ENCODE measurements around the gene RNF207.

The RNF207 gene

DNA sequence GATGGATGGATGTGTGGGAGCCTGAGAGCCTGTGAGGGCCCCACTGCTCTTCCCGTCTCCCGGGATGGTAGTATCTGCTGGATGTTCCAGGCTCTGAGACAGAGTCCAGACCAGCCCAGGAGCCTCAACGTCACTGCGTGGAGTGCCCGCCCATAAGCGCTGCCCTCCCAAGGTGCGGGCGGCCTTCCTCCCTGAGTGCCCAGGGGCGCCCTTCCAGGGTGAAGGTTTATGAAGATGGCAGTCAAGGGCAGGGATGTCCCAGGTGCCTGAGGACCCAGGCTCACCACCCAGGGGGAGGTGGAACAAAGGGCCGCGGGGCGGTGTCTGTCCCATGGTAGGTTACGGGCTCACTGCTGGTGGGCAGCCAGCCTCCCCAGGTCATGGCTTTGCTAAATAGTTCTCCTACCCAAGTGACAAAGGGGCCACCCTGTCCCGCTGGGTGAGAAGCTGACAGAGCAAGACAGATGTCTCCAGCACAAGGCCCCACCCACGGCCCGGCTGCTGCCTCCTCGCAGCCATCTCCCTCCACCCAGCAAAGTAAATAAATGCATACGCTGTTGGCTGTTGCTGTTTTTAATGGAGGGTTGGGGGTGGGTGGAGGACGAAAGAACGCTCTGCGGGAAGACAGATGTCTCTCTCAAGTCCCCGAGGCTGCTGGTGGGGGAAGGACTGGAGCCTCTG lies 63.9 kb downstream of the RNF207 start:
- DNase-seq = no peak

DNA sequence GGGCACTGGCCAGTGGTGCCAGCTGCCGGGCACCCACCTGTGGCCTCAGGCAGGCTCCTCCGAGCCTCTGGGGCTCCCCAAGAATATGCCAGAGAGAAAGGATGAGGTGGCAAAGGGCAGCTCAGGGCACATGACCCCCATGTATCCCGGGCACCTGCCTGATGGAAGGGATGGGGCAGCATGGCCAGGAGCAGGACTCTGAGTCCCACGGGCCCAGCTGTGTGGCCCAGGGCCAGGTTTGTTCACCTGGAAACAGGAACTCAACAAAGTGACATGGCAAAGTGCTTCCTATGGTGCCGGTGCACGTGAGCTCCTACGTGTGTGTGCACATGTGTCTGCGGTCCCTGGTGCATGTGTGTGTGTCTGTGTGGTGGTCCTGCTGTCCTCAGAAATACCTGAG lies 64.5 kb downstream of the RNF207 start:
- no peak for DNase-seq

All from suppressor macrophage (primary cell).